Hepatocyte (in vitro differentiated cells): Measurements from ENCODE around the gene TVP23A. TPM values are rescaled to one million over a fixed set of nuclear protein-coding genes. Genes with fewer than 3 reads are reported as not detected.

Source experiments
- DNase-seq: peaks from one replicate; pipeline ENCODE4 v3.0.0-alpha.2; 2016; ENCODE audit warnings: low spot score
- H2AFZ ChIP-seq: fragments of 200-600 bp; sonication (generic); 2 replicates; pipeline ENCODE4 v1.6.0; 2016; ENCODE audit warnings: antibody characterized with exemption, mild to moderate bottlenecking
- H3K27ac ChIP-seq: fragments of 200-600 bp; sonication (generic); 2 replicates; pipeline ENCODE4 v1.5.1; 2016; ENCODE audit warnings: mild to moderate bottlenecking
- H3K27me3 ChIP-seq: fragments of 200-600 bp; sonication (generic); 2 replicates; pipeline ENCODE4 v1.6.1; 2016
- H3K36me3 ChIP-seq: fragments of 200-600 bp; sonication (generic); replicated peaks from 2 replicates; pipeline ENCODE4 v1.5.1; 2016; ENCODE audit warnings: low read depth; ENCODE audit not compliant: insufficient read depth
- H3K4me1 ChIP-seq: fragments of 200-600 bp; sonication (generic); 2 replicates; pipeline ENCODE4 v1.5.1; 2016; ENCODE audit warnings: mild to moderate bottlenecking, moderate library complexity; ENCODE audit not compliant: insufficient read depth
- H3K4me2 ChIP-seq: fragments of 200-600 bp; sonication (generic); 2 replicates; pipeline ENCODE4 v1.6.0; 2016
- H3K4me3 ChIP-seq: fragments of 200-600 bp; sonication (generic); 2 replicates; pipeline ENCODE4 v1.5.1; 2016; ENCODE audit warnings: mild to moderate bottlenecking
- H3K79me2 ChIP-seq: fragments of 200-600 bp; sonication (generic); 2 replicates; pipeline ENCODE4 v1.6.0; 2017; ENCODE audit warnings: mild to moderate bottlenecking
- H3K9me2 ChIP-seq: fragments of 200-600 bp; sonication (generic); replicated peaks from 2 replicates; pipeline ENCODE4 v1.6.0; 2017; ENCODE audit warnings: mild to moderate bottlenecking; ENCODE audit not compliant: insufficient read depth
- H3K9me3 ChIP-seq: fragments of 200-600 bp; sonication (generic); 2 replicates; pipeline ENCODE4 v1.5.1; 2016; ENCODE audit warnings: low read depth, mild to moderate bottlenecking
- H4K20me1 ChIP-seq: fragments of 200-600 bp; sonication (generic); 2 replicates; pipeline ENCODE4 v1.6.0; 2016; ENCODE audit warnings: mild to moderate bottlenecking; ENCODE audit not compliant: insufficient read depth, poor library complexity, severe bottlenecking
- EZH2 ChIP-seq: fragments of 200-600 bp; sonication (generic); IDR thresholded peaks from 2 replicates; pipeline ENCODE4 v1.6.1; 2016; ENCODE audit warnings: antibody characterized with exemption, mild to moderate bottlenecking, borderline replicate concordance
- EZH2phosphoT487 ChIP-seq: fragments of 200-600 bp; sonication (generic); IDR thresholded peaks from one replicate; pipeline ENCODE4 v1.6.1; 2018; ENCODE audit warnings: antibody characterized with exemption, mild to moderate bottlenecking, low read depth, moderate library complexity; ENCODE audit not compliant: unreplicated experiment, severe bottlenecking
- WGBS: methylation state at CpG from one replicate; pipeline ENCODE4 v1.1.6; 2016; ENCODE audit warnings: low lambda C conversion rate; ENCODE audit errors: missing lambda C conversion rate; 5-methylcytosine and 5-hydroxymethylcytosine counted together
- polyA plus RNA-seq: library from polyadenylated mRNA; unstranded; fragments of >200 nt; fragmentation: Nextera tagmentation; extraction: Ambion mirVana; gene quantifications from 2 replicates; pipeline ENCODE4 v1.2.1, GENCODE V29; 2016
- total RNA-seq: library from RNA; depleted of rRNA; stranded (reverse); fragments of >200 nt; gene quantifications from 2 replicates; pipeline ENCODE4 v1.2.3, GENCODE V29; 2014
- TF ChIP-seq, protein P1 (sequence below): fragments of 200-600 bp; sonication (generic); IDR thresholded peaks from 2 replicates; pipeline ENCODE4 v1.5.1; 2016; ENCODE audit warnings: antibody characterized with exemption, mild to moderate bottlenecking; ENCODE audit not compliant: poor library complexity

The TVP23A gene
- total and polyA plus RNA-seq, 2 experiments from 2014 or later = 0.67 to 1.1 TPM

DNA sequence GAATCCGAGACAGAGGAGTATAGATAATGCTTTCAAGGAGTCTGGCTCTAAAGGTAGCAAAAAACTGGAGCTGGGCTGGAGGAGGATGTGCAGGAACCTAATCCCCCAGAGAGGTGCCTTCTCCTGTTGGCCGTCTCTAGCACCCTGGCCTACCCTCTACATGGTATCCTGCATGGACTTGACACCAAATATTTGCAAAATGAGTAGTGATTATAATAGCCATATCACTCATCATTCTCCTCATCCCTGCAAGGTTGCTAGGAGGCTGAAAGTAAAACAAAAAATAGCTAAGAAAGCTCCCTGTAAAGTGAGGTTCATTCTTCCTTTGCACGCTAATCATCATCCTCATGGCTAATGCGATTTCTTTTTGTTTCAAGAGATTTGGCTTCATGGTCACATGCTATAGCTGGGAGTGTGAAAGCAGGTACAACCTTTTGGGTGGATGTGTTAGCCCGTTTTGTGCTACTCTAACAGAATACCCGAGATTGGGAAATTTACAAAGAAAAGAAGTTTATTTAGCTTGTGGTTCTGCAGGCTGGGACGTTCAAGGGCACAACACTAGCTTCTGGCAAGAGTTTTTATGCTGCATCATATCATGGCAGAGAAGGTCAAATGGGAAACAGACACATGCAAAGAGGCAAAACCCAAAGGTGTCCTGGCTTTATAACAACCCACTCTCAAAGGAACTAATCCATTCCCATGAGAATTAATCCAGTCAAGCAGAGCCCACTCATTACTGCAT is 31.3 kb upstream of the TVP23A start:
- DNase-seq = no peak
- Histone ChIP-seq H3K4me1 (no peaks in the 10 kb centered on the region), H3K79me2 (no peaks in the 10 kb centered on the region), H4K20me1 (no peaks in the 10 kb centered on the region), H3K27ac (no peak overlapping the region), H3K4me3 (no peak overlapping the region), H3K9me2 (no peaks in the 10 kb centered on the region), H3K9me3 (no peaks in the 10 kb centered on the region), H3K4me2 (no peak overlapping the region), H3K27me3 (no peaks in the 10 kb centered on the region), H2AFZ (no peak overlapping the region), H3K36me3 (no peaks in the 10 kb centered on the region)
- TF ChIP-seq, protein P1, sequence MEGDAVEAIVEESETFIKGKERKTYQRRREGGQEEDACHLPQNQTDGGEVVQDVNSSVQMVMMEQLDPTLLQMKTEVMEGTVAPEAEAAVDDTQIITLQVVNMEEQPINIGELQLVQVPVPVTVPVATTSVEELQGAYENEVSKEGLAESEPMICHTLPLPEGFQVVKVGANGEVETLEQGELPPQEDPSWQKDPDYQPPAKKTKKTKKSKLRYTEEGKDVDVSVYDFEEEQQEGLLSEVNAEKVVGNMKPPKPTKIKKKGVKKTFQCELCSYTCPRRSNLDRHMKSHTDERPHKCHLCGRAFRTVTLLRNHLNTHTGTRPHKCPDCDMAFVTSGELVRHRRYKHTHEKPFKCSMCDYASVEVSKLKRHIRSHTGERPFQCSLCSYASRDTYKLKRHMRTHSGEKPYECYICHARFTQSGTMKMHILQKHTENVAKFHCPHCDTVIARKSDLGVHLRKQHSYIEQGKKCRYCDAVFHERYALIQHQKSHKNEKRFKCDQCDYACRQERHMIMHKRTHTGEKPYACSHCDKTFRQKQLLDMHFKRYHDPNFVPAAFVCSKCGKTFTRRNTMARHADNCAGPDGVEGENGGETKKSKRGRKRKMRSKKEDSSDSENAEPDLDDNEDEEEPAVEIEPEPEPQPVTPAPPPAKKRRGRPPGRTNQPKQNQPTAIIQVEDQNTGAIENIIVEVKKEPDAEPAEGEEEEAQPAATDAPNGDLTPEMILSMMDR = no peak
- TF ChIP-seq EZH2 = no peak
- no peak for TF ChIP-seq EZH2phosphoT487
- 81% methylated on average over 7 of the region's 7 CpGs for WGBS

DNA sequence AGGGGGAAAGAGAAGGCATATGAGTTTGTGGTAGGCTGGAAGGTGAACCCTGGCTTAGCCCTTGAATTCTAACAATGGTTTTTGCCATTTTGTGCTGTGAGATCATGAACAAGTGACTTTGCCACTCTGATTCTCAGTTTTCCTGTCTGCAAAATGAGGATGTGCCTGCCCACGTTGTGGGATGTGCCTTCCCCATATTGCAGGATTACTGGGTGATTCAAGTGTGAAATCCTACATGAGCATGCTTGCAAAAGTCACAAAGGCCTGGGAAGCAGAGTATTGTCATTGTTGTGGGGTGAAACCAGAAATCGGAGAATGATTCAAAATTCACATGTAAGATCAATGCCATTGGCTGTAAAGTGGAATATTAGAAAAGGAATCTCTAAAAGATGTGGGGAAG is 28.6 kb upstream of the TVP23A start:
- no peaks in the 10 kb centered on the region for H3K36me3 ChIP-seq
- H3K27ac ChIP-seq = no peak overlapping the region
- 71% methylated on average over 2 of the region's 2 CpGs for WGBS
- H3K27me3 ChIP-seq = no peaks in the 10 kb centered on the region
- no peaks in the 10 kb centered on the region for H3K79me2 ChIP-seq
- no peaks in the 10 kb centered on the region for H3K4me1 ChIP-seq
- no peaks in the 10 kb centered on the region for H3K9me2 ChIP-seq
- no peak for TF ChIP-seq EZH2phosphoT487
- TF ChIP-seq EZH2 = no peak
- TF ChIP-seq, protein P1 = no peak
- H3K4me2 ChIP-seq = no peak overlapping the region
- H3K9me3 ChIP-seq = no peaks in the 10 kb centered on the region
- H4K20me1 ChIP-seq = no peaks in the 10 kb centered on the region
- no peak overlapping the region for H3K4me3 ChIP-seq
- no peak for DNase-seq
- H2AFZ ChIP-seq = no peak overlapping the region

DNA sequence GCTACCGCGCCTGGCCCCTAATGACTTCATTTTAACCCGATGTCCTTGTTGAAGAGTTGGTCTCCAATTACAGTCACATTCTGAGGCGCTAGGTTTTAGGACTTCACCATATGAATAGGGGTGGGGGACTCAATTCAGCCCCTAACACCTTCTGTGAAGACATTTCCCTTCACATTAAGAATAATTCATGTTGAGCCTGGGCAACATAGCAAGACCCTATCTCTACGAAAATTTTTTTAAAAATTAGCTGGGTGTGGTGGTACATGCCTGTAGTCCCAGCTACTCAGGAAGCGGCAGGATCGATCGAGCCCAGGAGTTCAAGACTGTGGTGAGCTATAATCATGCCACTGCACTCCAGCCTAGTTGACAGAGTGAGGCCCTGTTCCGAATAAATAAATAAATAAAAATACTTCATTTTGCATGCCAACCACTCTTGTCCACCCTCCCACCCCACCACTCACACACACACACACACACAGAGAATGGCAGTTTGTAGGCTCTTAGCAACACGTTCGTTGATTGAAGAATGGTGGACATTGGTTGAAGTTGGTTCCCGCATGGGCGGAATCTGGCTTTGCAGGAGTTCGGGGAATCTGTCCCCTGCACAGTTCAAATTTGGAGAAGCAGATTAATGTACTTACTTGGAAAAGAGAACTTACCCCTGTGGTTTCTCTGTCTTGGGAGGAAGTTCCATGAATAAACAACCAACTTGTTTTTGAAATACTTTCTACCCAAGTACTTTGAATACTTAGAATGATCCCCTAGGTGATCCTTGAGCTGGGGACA is 27.8 kb upstream of the TVP23A start:
- Histone ChIP-seq H3K4me3 (no peak overlapping the region), H3K4me2 (no peak overlapping the region), H2AFZ (no peak overlapping the region), H3K4me1 (no peaks in the 10 kb centered on the region), H3K79me2 (no peaks in the 10 kb centered on the region), H3K36me3 (no peaks in the 10 kb centered on the region), H3K9me3 (no peaks in the 10 kb centered on the region), H4K20me1 (no peaks in the 10 kb centered on the region), H3K27me3 (no peaks in the 10 kb centered on the region), H3K27ac (no peak overlapping the region), H3K9me2 (no peaks in the 10 kb centered on the region)
- 94% methylated on average over 14 of the region's 14 CpGs for WGBS
- no peak for DNase-seq
- TF ChIP-seq EZH2 = no peak
- no peak for TF ChIP-seq EZH2phosphoT487
- TF ChIP-seq, protein P1 = no peak
